Urinary bladder (tissue), 4 donors: ENCODE results near the gene CHMP2A. TPM values are rescaled to one million over a fixed set of nuclear protein-coding genes. Genes with fewer than 3 reads are reported as not detected.

ENCODE experiments used
- DNase-seq: peaks from one replicate; pipeline ENCODE4 v3.0.0-alpha.2; 2015; ENCODE audit errors: extremely low spot score
- H3K27ac ChIP-seq: one replicate; pipeline ENCODE4 v1.5.1; 2013; ENCODE audit warnings: low read depth, mild to moderate bottlenecking, moderate library complexity
- H3K36me3 ChIP-seq: one replicate; pipeline ENCODE4 v1.6.1; 2013; ENCODE audit warnings: mild to moderate bottlenecking, moderate library complexity; ENCODE audit not compliant: insufficient read depth
- H3K4me1 ChIP-seq: one replicate; pipeline ENCODE4 v1.6.1; 2013; ENCODE audit warnings: mild to moderate bottlenecking, moderate library complexity; ENCODE audit not compliant: insufficient read depth
- H3K4me3 ChIP-seq: one replicate; pipeline ENCODE4 v1.5.1; 2013; ENCODE audit warnings: low read depth, low read length
- WGBS: extraction: QIAGEN DNeasy Blood & Tissue Kit; methylation state at CpG from one replicate; pipeline ENCODE4 v1.1.7; 2013; 5-methylcytosine and 5-hydroxymethylcytosine counted together
- polyA plus RNA-seq: library from polyadenylated mRNA; stranded (reverse); fragments of 200-250 nt; gene quantifications from one replicate; pipeline ENCODE4 v1.2.3, GENCODE V29; 2013
- total RNA-seq: library from RNA; depleted of rRNA; stranded (reverse); fragments of >200 nt; gene quantifications from one replicate; pipeline ENCODE4 v1.2.3, GENCODE V29; 2014
- donor health status: healthy with polysubstance abuse.
- donor health status: healthy.

CHMP2A gene
- total and polyA plus RNA-seq, 2 donors: 38.4 to 212 TPM

GRCh38 chr19:58520257-58520599 lies 34.7 kb downstream of the CHMP2A start:
- Histone ChIP-seq H3K4me1 (no peaks in the 10 kb centered on the region), H3K36me3 (peaks cover 3% of the 10 kb centered on the region), H3K27ac (peak overlapping the region; percentile 90), H3K4me3 (peak overlapping the region; percentile 63)
- DNase-seq: no peak
- WGBS: 5% methylated on average over 7 of the region's 7 CpGs

GRCh38 chr19:58519355-58520256 lies 35.3 kb downstream of the CHMP2A start, which contains the start of gene ZBTB45:
TSS of gene ZBTB45 (minus strand) at chr19:58519810. CDS start at chr19:58517673, 2,137 bp downstream.
- WGBS: under 1% methylated on average over 87 of the region's 87 CpGs
- H3K36me3 ChIP-seq: peaks cover 3% of the 10 kb centered on the region
- H3K27ac ChIP-seq: peak within 1 kb of the TSS; percentile 90
- H3K4me3 ChIP-seq: peak within 1 kb of the TSS; percentile 63
- no peaks in the 10 kb centered on the region for H3K4me1 ChIP-seq
- DNase-seq: peak; percentile 89

GRCh38 chr19:58519087-58519354 lies 35.9 kb downstream of the CHMP2A start:
- Histone ChIP-seq H3K4me1 (no peaks in the 10 kb centered on the region), H3K27ac (peak overlapping the region; percentile 90), H3K36me3 (peaks cover 3% of the 10 kb centered on the region), H3K4me3 (peak overlapping the region; percentile 63)
- DNase-seq: no peak
- under 1% methylated on average over 14 of the region's 14 CpGs for WGBS

DNA sequence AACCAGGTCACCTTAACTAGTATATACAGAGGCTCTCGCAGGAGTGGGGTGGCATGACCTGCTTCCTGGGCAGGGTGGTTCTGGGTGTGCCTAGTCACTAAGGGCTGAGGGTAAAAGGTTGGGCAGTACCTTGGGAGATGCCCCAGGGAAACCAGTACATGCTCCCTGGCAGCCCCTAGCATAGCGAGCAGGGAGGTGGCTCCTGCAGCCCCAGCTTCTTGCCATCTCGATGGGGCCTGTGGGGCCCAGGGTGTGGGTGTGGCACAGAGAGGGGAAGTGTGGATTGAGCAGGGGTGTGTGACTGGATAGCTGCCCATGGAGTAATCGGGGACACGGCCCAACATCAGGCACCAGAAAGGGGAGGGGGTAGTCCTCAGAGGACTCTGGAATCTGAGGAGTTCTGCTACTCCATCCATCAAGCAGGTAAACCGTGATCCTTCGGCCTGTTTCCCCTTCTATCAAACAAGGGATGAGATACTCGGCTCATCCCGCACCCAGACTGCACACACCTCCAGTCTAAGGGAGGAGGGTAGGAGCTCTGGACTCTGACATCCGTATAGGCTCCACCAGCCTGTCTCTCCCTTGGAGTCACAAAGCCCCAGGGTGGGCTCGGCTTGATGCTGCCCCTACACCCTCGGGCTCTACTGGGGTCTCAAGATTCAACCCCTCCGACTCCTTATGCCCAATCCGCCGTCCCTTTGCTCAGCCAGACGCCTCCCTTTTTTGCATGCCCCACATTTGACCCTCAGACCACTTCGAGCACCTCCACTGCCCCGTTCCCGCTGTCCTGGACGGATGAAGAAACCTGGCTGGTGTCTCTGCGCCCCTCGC lies 36.4 kb downstream of the CHMP2A start:
- Histone ChIP-seq H3K36me3 (peaks cover 3% of the 10 kb centered on the region), H3K27ac (peak overlapping the region; percentile 90), H3K4me1 (no peaks in the 10 kb centered on the region), H3K4me3 (peak overlapping the region; percentile 63)
- WGBS: 9% methylated on average over 22 of the region's 22 CpGs
- no peak for DNase-seq

- no peaks in the 10 kb centered on the region for H3K4me1 ChIP-seq
Observed at GRCh38 chr19:58516964-58517833, 37.7 kb downstream of the CHMP2A start.

DNA sequence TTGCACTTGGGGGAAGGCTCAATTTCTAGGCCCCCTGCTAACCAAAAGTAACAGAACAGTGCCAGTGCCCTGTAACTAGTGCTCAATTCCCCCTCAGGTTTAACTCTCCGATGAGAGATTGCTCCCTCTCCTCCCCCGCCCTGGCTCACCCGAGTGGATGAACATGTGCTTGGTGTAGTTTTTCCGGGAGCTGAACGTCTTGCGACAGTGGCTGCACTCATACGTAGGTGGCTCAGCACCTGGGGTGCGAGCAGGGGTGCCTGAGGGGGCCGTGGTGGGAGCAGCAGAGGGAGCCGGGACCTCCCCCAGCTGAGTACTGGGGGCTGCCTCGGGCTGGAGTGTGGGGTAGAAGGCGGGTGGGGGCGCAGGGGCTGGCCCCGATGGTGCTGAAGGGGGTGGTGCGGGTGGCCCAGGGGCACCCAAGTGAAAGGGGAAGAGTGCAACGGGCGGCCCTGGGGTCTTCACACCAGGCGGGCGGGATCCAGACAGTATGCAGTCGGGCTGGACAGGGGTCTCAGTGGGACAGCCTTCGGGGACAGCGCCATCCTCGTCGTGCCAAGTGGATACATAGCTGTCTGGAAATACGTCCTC lies 38.6 kb downstream of the CHMP2A start:
- no peak for DNase-seq
- WGBS: 91% methylated on average over 25 of the region's 25 CpGs
- no peak overlapping the region for H3K4me3 ChIP-seq
- H3K27ac ChIP-seq: no peak overlapping the region
- H3K36me3 ChIP-seq: peaks cover 3% of the 10 kb centered on the region
- no peaks in the 10 kb centered on the region for H3K4me1 ChIP-seq

More at GRCh38 chr19:58516964-58517833, 37.7 kb downstream of the CHMP2A start:
- Histone ChIP-seq H3K36me3 (peaks cover 3% of the 10 kb centered on the region), H3K4me3 (no peak overlapping the region), H3K27ac (no peak overlapping the region)
- WGBS: 92% methylated on average over 65 of the region's 65 CpGs
- no peak for DNase-seq

GRCh38 chr19:58515259-58515658 lies 39.6 kb downstream of the CHMP2A start:
- no peak for DNase-seq
- no peaks in the 10 kb centered on the region for H3K4me1 ChIP-seq
- no peak overlapping the region for H3K27ac ChIP-seq
- WGBS: 91% methylated on average over 2 of the region's 2 CpGs
- H3K36me3 ChIP-seq: peaks cover 3% of the 10 kb centered on the region
- no peak overlapping the region for H3K4me3 ChIP-seq

- Histone ChIP-seq H3K4me1 (no peaks in the 10 kb centered on the region), H3K27ac (no peak overlapping the region), H3K4me3 (no peak overlapping the region), H3K36me3 (peaks cover 3% of the 10 kb centered on the region)
- 72% methylated on average over 3 of the region's 3 CpGs for WGBS
- DNase-seq: no peak
Observed at GRCh38 chr19:58514564-58515022, 40.3 kb downstream of the CHMP2A start.

DNA sequence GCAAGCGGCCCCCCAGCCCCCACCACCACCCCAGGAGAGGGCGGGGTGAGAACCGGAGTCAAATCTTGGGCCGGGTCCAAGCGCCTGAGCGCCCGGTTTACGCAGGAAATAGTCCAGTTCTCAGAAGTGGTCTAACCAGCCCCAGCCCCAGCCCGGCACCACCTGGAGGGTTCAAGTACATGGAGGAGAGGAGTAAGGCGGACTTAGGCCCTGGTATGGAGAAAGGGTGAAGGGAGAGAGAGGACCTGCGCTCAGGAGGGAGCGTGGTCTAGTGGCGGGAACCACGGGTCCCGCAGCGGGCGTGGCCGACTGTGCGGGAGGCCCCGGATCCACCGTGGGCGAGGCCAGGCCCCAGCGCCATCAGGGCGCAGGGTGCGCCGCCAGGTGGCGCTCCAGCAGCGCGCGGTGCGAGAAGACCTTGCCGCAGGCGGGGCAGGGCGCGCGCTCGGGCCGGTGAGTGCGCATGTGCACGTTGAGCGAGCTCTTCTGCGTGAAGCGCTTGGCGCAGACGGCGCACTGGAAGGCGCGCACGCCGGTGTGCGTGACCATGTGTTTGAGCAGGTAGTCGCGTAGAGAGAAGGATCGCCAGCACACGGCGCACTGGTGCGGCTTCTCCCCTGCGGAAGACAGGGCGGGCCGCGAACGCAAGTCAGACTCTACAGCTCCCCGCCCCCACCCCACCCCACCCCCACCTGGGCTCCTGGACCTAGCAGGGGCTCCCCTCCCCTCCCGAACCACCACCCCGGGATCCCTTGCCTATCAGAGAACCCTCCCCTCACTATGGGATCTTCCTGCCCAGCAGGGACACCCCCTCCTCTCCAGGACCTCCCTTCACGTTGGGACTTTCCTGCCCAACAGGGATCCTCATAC lies 41.0 kb downstream of the CHMP2A start:
- no peak for DNase-seq
- WGBS: 13% methylated on average over 66 of the region's 66 CpGs
- Histone ChIP-seq H3K27ac (peak overlapping the region; percentile 11), H3K4me3 (peak overlapping the region; percentile 15), H3K36me3 (peaks cover 3% of the 10 kb centered on the region), H3K4me1 (no peaks in the 10 kb centered on the region)

DNA sequence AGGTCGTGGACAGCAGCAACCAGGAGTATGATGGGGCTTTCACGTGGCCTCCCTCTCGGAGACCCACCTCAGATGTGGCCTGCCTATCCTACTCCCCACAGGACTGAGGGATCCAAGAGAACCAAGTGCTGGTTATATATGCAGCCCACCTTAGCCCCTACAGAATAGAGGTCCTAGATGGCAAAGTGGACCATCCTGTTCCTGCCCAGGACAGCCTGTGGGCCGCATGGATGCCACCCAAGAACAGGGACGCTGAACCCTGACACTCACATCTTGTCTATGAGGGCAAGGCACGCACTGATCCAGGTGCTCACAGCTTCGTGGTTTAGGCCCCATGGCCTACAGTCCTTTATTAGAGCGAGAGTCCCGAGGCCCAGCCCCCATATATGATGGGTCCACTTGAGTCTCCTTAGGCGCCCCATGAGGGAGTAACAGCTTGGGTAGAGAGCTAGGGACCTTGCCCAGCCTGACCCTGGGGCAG lies 41.7 kb downstream of the CHMP2A start:
- 80% methylated on average over 10 of the region's 10 CpGs for WGBS
- Histone ChIP-seq H3K27ac (peak overlapping the region; percentile 11), H3K4me3 (no peak overlapping the region), H3K36me3 (peaks cover 3% of the 10 kb centered on the region), H3K4me1 (no peaks in the 10 kb centered on the region)
- no peak for DNase-seq

- WGBS: 87% methylated on average over 25 of the region's 25 CpGs
- no peak within 1 kb of the TSS for H3K27ac ChIP-seq
Observed at GRCh38 chr19:58511353-58512208, 43.3 kb downstream of the CHMP2A start, which contains the start of gene SLC27A5. TSS of gene SLC27A5 (minus strand) at chr19:58511992. CDS start at chr19:58511955, 37 bp downstream.

More at GRCh38 chr19:58511353-58512208, 43.3 kb downstream of the CHMP2A start, which contains the start of gene SLC27A5:
- DNase-seq: no peak
- no peak within 1 kb of the TSS for H3K4me3 ChIP-seq
- H3K36me3 ChIP-seq: no peaks in the 10 kb centered on the region
- H3K4me1 ChIP-seq: no peaks in the 10 kb centered on the region
